GM10266 (cell line): Measurements from ENCODE around the gene DNM2.

Experiments used
- DNase-seq: peaks from one replicate; pipeline ENCODE4 v3.0.0; 2012; ENCODE audit errors: extremely low spot score
- TF ChIP-seq, protein P1 (sequence below): IDR thresholded peaks from 2 replicates; pipeline ENCODE4 v1.5.1; 2012; ENCODE audit warnings: mild to moderate bottlenecking, low read depth; ENCODE audit not compliant: control insufficient read depth, insufficient read depth; ENCODE audit errors: missing control alignments

The DNM2 gene

DNA sequence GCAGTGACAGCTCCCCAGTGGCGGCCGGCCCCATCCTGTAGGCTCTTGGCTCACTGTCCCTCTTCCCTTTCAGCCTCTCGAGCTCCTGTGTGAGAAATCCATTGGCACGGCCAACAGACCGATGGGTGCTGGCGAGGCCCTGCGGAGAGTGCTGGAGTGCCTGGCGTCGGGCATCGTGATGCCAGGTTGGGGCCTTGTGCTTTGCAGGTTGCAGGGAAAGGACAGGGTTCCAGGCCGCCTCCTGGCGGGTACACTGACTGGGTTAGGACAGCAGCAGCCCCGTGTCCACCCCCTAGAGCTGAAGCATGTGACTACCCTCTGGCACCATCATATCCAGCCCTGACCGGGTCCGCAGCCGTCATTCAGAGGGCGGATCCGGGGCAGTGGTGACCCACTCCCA lies 38.1 kb upstream of the DNM2 start:
- DNase-seq, result no peak
- TF ChIP-seq, protein P1, sequence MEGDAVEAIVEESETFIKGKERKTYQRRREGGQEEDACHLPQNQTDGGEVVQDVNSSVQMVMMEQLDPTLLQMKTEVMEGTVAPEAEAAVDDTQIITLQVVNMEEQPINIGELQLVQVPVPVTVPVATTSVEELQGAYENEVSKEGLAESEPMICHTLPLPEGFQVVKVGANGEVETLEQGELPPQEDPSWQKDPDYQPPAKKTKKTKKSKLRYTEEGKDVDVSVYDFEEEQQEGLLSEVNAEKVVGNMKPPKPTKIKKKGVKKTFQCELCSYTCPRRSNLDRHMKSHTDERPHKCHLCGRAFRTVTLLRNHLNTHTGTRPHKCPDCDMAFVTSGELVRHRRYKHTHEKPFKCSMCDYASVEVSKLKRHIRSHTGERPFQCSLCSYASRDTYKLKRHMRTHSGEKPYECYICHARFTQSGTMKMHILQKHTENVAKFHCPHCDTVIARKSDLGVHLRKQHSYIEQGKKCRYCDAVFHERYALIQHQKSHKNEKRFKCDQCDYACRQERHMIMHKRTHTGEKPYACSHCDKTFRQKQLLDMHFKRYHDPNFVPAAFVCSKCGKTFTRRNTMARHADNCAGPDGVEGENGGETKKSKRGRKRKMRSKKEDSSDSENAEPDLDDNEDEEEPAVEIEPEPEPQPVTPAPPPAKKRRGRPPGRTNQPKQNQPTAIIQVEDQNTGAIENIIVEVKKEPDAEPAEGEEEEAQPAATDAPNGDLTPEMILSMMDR, result no peak

DNA sequence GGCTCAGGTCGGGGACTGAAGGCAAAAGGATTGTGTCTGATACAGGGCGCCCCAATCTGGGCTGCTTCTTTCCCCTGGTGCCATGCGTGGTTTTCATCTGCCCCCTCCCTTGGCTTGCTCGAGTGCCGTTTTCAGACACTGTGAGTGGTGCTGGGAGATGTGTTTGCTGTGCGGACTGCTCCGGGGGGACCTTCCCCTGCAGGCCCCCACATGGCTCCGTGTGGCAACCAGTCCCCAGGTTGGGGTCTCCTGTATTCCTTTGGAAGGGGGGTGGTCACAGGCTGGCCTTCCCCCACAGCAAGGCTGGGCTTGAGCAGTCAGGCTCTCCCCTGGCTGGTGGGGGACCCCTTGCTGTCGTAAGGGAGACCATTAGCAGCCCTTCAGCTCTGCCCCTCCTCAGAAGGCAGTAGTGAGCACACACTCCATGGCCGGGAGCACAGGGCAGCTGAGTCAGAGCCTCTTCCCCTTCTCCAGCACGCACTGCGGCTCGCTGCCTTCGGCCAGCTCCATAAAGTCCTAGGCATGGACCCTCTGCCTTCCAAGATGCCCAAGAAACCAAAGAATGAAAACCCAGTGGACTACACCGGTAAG lies 37.2 kb upstream of the DNM2 start:
- TF ChIP-seq, protein P1, result no peak
- no peak for DNase-seq

- TF ChIP-seq, protein P1, result no peak
- DNase-seq, result no peak
Measured at GRCh38 chr19:10681658-10682057, 36.2 kb upstream of the DNM2 start.

GRCh38 chr19:10682397-10683063 lies 35.3 kb upstream of the DNM2 start:
- TF ChIP-seq, protein P1, result no peak
- no peak for DNase-seq

- no peak for DNase-seq
- TF ChIP-seq, protein P1, result no peak
Measured at GRCh38 chr19:10683064-10683426, 34.8 kb upstream of the DNM2 start.

- DNase-seq, result no peak
- TF ChIP-seq, protein P1, result no peak
Measured at GRCh38 chr19:10683582-10683981, 34.3 kb upstream of the DNM2 start.

- TF ChIP-seq, protein P1, result no peak
Measured at GRCh38 chr19:10685210-10685609, 32.7 kb upstream of the DNM2 start.

More at GRCh38 chr19:10685210-10685609, 32.7 kb upstream of the DNM2 start:
- DNase-seq, result no peak
